ENCODE results near the gene SCNN1G. TPM values are rescaled to one million over a fixed set of nuclear protein-coding genes. Genes with fewer than 3 reads are reported as not detected.

SCNN1G gene
- total RNA-seq, 1 experiment from 2014 or later: 6.3 TPM

- ATAC-seq (peak; percentile 88), DNase-seq (peak; percentile 85)
- Histone ChIP-seq H3K27ac (ENCODE audit: low read length) (peak overlapping the region; percentile 58), H3K79me2 (ENCODE audit: low read length) (no peaks in the 10 kb centered on the region), H3K36me3 (ENCODE audit: low read depth, low read length) (no peaks in the 10 kb centered on the region), H3K4me1 (ENCODE audit: insufficient read depth, low read length) (peaks cover 34% of the 10 kb centered on the region), H3F3A (ENCODE audit: low read length, unreplicated experiment) (no peaks in the 10 kb centered on the region), H2AFZ (ENCODE audit: low read length) (no peak overlapping the region), H4K20me1 (ENCODE audit: low read length) (no peaks in the 10 kb centered on the region), H3K4me3 (ENCODE audit: low read length) (no peak overlapping the region), H3K9me2 (replicated peaks; ENCODE audit: low read length) (no peaks in the 10 kb centered on the region), H3K9me3 (ENCODE audit: low read length) (no peaks in the 10 kb centered on the region), H3K9ac (ENCODE audit: low read length) (no peak overlapping the region), H3K27me3 (ENCODE audit: low read length) (no peaks in the 10 kb centered on the region), H3K4me2 (ENCODE audit: low read length) (peak overlapping the region; percentile 39)
- no TSS peak for BruUV-seq (replicated peaks)
- ChIA-PET POLR2A (ENCODE audit: unreplicated experiment) (no interaction called here), CTCF (interaction anchor here (0.5 to 0.6 kb wide), 2 partner anchors 27 to 129 kb away, joined by 3 to 5 read pairs; no protein-coding TSS in a partner anchor)
- intact Hi-C loops (cut with micrococcal nuclease): loop anchor here (2.0 kb wide), 1 partner anchor 47 kb away; the partner anchor contains the start of gene SCNN1G
- TF ChIP-seq CTCF (conservative IDR thresholded peaks at IDR 0.05; ENCODE audit: low read depth, low read length) (no peak), EZH2phosphoT487 (IDR thresholded peaks at IDR 0.05; ENCODE audit: borderline replicate concordance, low read length) (no peak), EZH2 (IDR thresholded peaks at IDR 0.05; ENCODE audit: low read length, unreplicated experiment) (no peak)
Observed at GRCh38 chr16:23229714-23230113, 47.2 kb downstream of the SCNN1G start.

- peaks cover 19% of the 10 kb centered on the region for H3K4me1 ChIP-seq (ENCODE audit: insufficient read depth, low read length)
- H3K4me3 ChIP-seq (ENCODE audit: low read length): no peak overlapping the region
- ChIA-PET CTCF (no interaction called here), POLR2A (ENCODE audit: unreplicated experiment) (no interaction called here)
- intact Hi-C loops (cut with micrococcal nuclease): no loop called here
- no peaks in the 10 kb centered on the region for H3K79me2 ChIP-seq (ENCODE audit: low read length)
- H3K9ac ChIP-seq (ENCODE audit: low read length): no peak overlapping the region
- ATAC-seq: no peak
- no peaks in the 10 kb centered on the region for H3K36me3 ChIP-seq (ENCODE audit: low read depth, low read length)
- H3F3A ChIP-seq (ENCODE audit: low read length, unreplicated experiment): no peaks in the 10 kb centered on the region
- H3K4me2 ChIP-seq (ENCODE audit: low read length): no peak overlapping the region
- no TSS peak for BruUV-seq (replicated peaks)
- TF ChIP-seq CTCF (conservative IDR thresholded peaks at IDR 0.05; ENCODE audit: low read depth, low read length): no peak
- no peak for TF ChIP-seq EZH2phosphoT487 (IDR thresholded peaks at IDR 0.05; ENCODE audit: borderline replicate concordance, low read length)
- no peak for TF ChIP-seq EZH2 (IDR thresholded peaks at IDR 0.05; ENCODE audit: low read length, unreplicated experiment)
- no peaks in the 10 kb centered on the region for H3K27me3 ChIP-seq (ENCODE audit: low read length)
- no peak overlapping the region for H3K27ac ChIP-seq (ENCODE audit: low read length)
- H2AFZ ChIP-seq (ENCODE audit: low read length): no peak overlapping the region
- DNase-seq: no peak
- H3K9me2 ChIP-seq (replicated peaks; ENCODE audit: low read length): no peaks in the 10 kb centered on the region
- H4K20me1 ChIP-seq (ENCODE audit: low read length): no peaks in the 10 kb centered on the region
- H3K9me3 ChIP-seq (ENCODE audit: low read length): no peaks in the 10 kb centered on the region
Observed at GRCh38 chr16:23232806-23233205, 50.3 kb downstream of the SCNN1G start.

DNA sequence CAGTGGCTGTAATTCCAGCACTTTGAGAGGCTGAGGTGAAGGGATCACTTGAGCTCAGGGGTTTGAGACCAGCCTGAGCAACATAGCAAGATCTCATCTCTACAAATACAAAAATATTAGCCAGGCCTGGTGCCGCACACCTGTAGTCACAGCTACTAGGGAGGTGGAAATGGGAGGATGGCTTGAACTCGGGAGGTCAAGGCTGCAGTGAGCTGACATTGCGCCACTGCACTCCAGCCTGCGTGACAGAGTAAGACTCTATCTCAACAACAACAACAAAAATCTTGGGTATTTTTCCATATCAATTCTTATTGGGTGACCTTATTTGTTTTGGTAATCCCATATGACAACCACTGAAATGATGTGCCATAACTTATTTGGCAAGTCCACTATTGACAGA is 52.6 kb downstream of the SCNN1G start:
- Histone ChIP-seq H3K27me3 (ENCODE audit: low read length) (no peaks in the 10 kb centered on the region), H3F3A (ENCODE audit: low read length, unreplicated experiment) (no peaks in the 10 kb centered on the region), H3K4me1 (ENCODE audit: insufficient read depth, low read length) (peaks cover 5% of the 10 kb centered on the region), H3K9me3 (ENCODE audit: low read length) (no peaks in the 10 kb centered on the region), H3K9ac (ENCODE audit: low read length) (no peak overlapping the region), H3K27ac (ENCODE audit: low read length) (no peak overlapping the region), H3K4me2 (ENCODE audit: low read length) (no peak overlapping the region), H3K4me3 (ENCODE audit: low read length) (no peak overlapping the region), H4K20me1 (ENCODE audit: low read length) (no peaks in the 10 kb centered on the region), H3K79me2 (ENCODE audit: low read length) (no peaks in the 10 kb centered on the region), H2AFZ (ENCODE audit: low read length) (no peak overlapping the region), H3K36me3 (ENCODE audit: low read depth, low read length) (no peaks in the 10 kb centered on the region), H3K9me2 (replicated peaks; ENCODE audit: low read length) (no peaks in the 10 kb centered on the region)
- intact Hi-C loops (cut with micrococcal nuclease): no loop called here
- ATAC-seq (no peak), DNase-seq (no peak)
- POLR2A ChIA-PET (ENCODE audit: unreplicated experiment): interaction anchor here (0.7 kb wide), 1 partner anchor 1303 kb away, joined by 6 read pairs; no protein-coding TSS in a partner anchor
- CTCF ChIA-PET: no interaction called here
- TF ChIP-seq EZH2phosphoT487 (IDR thresholded peaks at IDR 0.05; ENCODE audit: borderline replicate concordance, low read length): no peak
- no peak for TF ChIP-seq EZH2 (IDR thresholded peaks at IDR 0.05; ENCODE audit: low read length, unreplicated experiment)
- BruUV-seq (replicated peaks): no TSS peak
